HAP-1 (cell line): ENCODE results near the gene POLD1.

Experiments
- DNase-seq, 2 experiments: peaks; one replicate each; pipeline ENCODE4 v3.0.0-alpha.2; 2016 to 2020; ENCODE audit warnings: low spot score in 2 of 2
- H3K27me3 ChIP-seq: fragments of 250-450 bp; sonication (Bioruptor Pico); 2 replicates; pipeline ENCODE4 v1.5.1; 2020; ENCODE audit warnings: low read depth, mild to moderate bottlenecking, moderate library complexity
- H3K36me3 ChIP-seq: fragments of 250-450 bp; sonication (Bioruptor Pico); replicated peaks from 2 replicates; pipeline ENCODE4 v1.5.1; 2020; ENCODE audit warnings: mild to moderate bottlenecking
- H3K4me1 ChIP-seq: fragments of 250-450 bp; sonication (Bioruptor Pico); 2 replicates; pipeline ENCODE4 v1.5.1; 2020; ENCODE audit warnings: mild to moderate bottlenecking
- H3K4me3 ChIP-seq: fragments of 250-450 bp; sonication (Bioruptor Pico); 2 replicates; pipeline ENCODE4 v1.5.1; 2020; ENCODE audit warnings: mild to moderate bottlenecking, moderate library complexity
- H3K9me3 ChIP-seq: fragments of 250-450 bp; sonication (Bioruptor Pico); 2 replicates; pipeline ENCODE4 v1.5.1; 2020; ENCODE audit warnings: mild to moderate bottlenecking, moderate library complexity
- in situ Hi-C: fragments of 300-500 bp; cut with MboI; formaldehyde crosslinking; loops from 3 replicates; pipeline ENCODE4 v1.14.3; 2020; ENCODE audit warnings: low sequenced_read_pairs, inconsistent platforms, mixed read lengths

Gene POLD1

GRCh38 chr19:50422397-50423278 lies 38.5 kb downstream of the POLD1 start:
- no peaks in the 10 kb centered on the region for H3K9me3 ChIP-seq
- no peaks in the 10 kb centered on the region for H3K4me1 ChIP-seq
- DNase-seq: no peak
- no peaks in the 10 kb centered on the region for H3K27me3 ChIP-seq
- in situ Hi-C loops: no loop called here
- H3K36me3 ChIP-seq: no peaks in the 10 kb centered on the region
- H3K4me3 ChIP-seq: no peak overlapping the region

- H3K27me3 ChIP-seq: no peaks in the 10 kb centered on the region
- H3K4me3 ChIP-seq: no peak overlapping the region
- no peaks in the 10 kb centered on the region for H3K4me1 ChIP-seq
- H3K9me3 ChIP-seq: no peaks in the 10 kb centered on the region
- DNase-seq: no peak
- in situ Hi-C loops: no loop called here
- no peaks in the 10 kb centered on the region for H3K36me3 ChIP-seq
These were observed 39.3 kb downstream of the POLD1 start for GRCh38 chr19:50423279-50424113.

GRCh38 chr19:50425581-50425980 lies 41.4 kb downstream of the POLD1 start:
- Histone ChIP-seq H3K27me3 (no peaks in the 10 kb centered on the region), H3K36me3 (no peaks in the 10 kb centered on the region), H3K4me1 (no peaks in the 10 kb centered on the region), H3K4me3 (no peak overlapping the region), H3K9me3 (no peaks in the 10 kb centered on the region)
- in situ Hi-C loops: no loop called here
- no peak for DNase-seq

DNA sequence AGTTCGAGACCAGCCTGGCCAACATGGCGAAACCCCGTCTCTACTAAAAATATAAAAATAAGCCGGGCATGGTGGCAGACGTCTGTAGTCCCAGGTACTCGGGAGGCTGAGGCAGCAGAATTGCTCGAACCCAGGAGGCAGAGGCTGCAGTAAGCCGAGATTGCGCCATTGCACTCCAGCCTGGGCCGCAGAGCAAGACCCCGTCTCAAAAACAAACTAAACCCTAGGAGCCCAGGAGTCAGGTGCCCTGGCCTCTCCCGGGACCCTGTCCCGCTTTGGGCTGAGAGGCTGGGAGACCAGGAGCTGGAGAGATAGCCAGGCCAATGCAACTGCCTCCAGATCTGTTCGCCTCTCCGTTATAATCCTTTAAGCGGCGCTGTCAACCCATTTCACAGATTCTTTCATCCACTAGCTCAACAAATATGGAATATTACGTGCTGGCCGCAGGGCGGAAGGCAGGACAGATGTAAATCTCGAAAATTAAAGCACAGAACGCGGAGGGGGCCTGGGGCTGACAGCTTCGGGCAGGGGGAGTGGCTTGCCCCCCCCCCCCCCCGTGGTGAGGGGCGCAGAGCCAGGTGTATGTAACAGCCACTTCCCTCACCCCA lies 43.3 kb downstream of the POLD1 start:
- H3K4me3 ChIP-seq: no peak overlapping the region

DNA sequence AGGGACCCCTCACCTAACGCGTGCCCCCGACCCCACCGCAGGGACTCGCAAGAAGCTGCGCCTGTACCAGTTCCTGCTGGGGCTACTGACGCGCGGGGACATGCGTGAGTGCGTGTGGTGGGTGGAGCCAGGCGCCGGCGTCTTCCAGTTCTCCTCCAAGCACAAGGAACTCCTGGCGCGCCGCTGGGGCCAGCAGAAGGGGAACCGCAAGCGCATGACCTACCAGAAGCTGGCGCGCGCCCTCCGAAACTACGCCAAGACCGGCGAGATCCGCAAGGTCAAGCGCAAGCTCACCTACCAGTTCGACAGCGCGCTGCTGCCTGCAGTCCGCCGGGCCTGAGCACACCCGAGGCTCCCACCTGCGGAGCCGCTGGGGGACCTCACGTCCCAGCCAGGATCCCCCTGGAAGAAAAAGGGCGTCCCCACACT lies 43.9 kb downstream of the POLD1 start:
- in situ Hi-C loops: no loop called here
- H3K4me3 ChIP-seq: no peak overlapping the region
- DNase-seq: no peak
- H3K27me3 ChIP-seq: no peaks in the 10 kb centered on the region
- no peaks in the 10 kb centered on the region for H3K9me3 ChIP-seq
- H3K4me1 ChIP-seq: peaks cover 8% of the 10 kb centered on the region
- no peaks in the 10 kb centered on the region for H3K36me3 ChIP-seq

More for the DNA sequence above, 43.3 kb downstream of the POLD1 start:
- in situ Hi-C loops: no loop called here
- H3K9me3 ChIP-seq: no peaks in the 10 kb centered on the region
- H3K36me3 ChIP-seq: no peaks in the 10 kb centered on the region
- DNase-seq: no peak
- H3K4me1 ChIP-seq: peaks cover 7% of the 10 kb centered on the region
- H3K27me3 ChIP-seq: no peaks in the 10 kb centered on the region

DNA sequence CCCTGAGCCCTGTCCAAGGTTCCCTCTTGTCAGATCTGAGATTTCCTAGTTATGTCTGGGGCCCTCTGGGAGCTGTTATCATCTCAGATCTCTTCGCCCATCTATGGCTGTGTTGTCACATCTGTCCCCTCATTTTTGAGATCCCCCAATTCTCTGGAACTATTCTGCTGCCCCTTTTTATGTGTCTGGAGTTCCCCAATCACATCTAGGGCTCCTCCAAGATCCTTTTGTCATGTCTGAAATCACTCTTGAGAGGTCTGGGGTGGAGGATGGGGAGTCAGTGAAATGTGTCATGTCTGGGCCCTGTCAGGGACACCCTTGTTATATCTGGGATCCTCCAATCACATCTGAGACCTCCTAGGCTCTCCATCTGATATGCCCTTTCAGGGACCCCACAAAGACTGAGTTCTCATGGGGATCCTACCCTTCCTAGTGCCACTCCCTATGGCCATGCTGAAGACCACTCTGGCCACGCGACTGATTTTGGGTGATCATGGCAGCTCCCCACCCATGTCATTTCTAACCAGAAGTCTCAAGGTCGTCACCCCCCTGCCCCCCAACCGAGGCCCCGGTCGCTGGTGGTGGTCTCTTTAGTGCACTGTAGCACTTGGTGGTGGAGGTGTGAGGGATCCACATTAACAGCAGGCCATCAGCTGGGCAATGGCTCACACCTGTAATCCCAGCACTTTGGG lies 44.8 kb downstream of the POLD1 start:
- no peak for DNase-seq

DNA sequence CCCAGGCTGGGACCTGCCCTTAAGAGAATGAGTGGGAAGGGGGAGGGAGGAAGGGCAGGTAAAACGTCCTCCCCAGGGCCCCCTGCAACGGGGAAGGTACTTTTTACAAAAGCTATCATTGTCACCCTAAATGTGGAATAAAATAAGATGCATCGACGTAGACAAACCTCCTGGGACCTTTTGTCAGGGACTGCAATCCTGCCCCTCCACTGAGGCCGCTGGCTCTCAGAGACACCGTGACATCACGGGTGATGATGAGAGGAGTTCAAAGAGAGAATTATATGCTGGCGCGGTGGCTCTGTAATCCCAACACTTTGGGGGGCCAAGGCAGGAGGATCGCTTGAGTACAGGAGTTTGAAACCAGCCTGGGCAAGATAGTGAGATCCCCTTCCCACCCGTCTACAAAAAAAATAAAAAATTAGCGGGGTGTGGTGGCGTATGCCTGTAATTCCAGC lies 46.8 kb downstream of the POLD1 start:
- in situ Hi-C loops: no loop called here
- Histone ChIP-seq H3K36me3 (no peaks in the 10 kb centered on the region), H3K4me1 (peaks cover 8% of the 10 kb centered on the region), H3K4me3 (peak overlapping the region; percentile 44), H3K9me3 (no peaks in the 10 kb centered on the region), H3K27me3 (no peaks in the 10 kb centered on the region)
- no peak for DNase-seq

More for the DNA sequence above, 44.8 kb downstream of the POLD1 start:
- no peak overlapping the region for H3K4me3 ChIP-seq
- H3K9me3 ChIP-seq: no peaks in the 10 kb centered on the region
- H3K27me3 ChIP-seq: no peaks in the 10 kb centered on the region
- in situ Hi-C loops: no loop called here
- H3K36me3 ChIP-seq: no peaks in the 10 kb centered on the region
- H3K4me1 ChIP-seq: peaks cover 8% of the 10 kb centered on the region

DNA sequence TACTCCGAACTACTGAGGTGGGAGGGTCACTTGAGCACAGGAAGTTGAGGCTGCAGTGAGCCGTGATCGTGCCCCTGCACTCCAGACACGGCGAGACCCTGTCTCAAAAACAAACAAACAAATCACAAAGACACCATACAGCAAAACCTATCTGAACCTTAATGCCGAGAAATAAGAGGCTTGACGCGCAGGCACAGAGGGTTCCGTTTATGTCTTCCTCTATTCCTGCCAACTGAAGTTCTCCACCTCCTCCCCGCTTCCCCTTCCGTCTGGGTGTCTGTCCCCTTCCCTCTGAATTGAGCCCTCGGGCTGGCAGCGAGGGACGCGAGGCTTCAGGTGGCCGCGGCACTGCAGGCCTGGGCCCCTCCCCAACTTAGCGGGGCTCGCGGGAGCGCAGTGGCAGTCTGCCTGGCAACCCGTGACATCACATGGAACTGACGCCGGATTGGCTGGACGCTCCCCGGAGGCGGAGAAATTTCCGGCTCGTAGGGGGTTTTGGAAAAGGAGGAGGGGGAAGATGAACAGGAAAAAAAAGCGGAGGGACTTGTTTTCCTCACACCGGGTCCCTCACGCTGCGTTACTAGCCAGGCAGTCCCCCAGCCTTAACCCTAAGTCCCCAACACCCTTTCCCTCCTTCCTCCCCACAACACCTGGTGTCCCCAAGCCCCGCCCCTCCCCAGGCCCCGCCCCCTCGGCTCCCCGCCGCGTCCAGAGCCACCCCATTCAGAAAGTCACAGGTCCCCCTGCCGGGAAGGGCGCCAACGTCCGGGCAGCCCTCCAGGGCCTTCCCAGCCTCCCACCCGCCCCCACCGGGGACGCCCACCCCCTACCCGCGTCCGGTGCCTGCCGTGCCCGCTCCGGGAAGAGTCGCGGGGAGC lies 47.4 kb downstream of the POLD1 start:
- DNase-seq: peak; percentile 64 to 90
- in situ Hi-C loops: no loop called here
- Histone ChIP-seq H3K4me1 (peaks cover 8% of the 10 kb centered on the region), H3K36me3 (no peaks in the 10 kb centered on the region), H3K4me3 (peak overlapping the region; percentile 44), H3K27me3 (no peaks in the 10 kb centered on the region), H3K9me3 (no peaks in the 10 kb centered on the region)

- H3K36me3 ChIP-seq: no peaks in the 10 kb centered on the region
- H3K27me3 ChIP-seq: no peaks in the 10 kb centered on the region
- DNase-seq: peak in 1 of 2 experiments; percentile 45
- H3K4me1 ChIP-seq: peaks cover 8% of the 10 kb centered on the region
- H3K4me3 ChIP-seq: peak within 1 kb of the TSS; percentile 44
- in situ Hi-C loops: no loop called here
- H3K9me3 ChIP-seq: no peaks in the 10 kb centered on the region
These were observed 48.3 kb downstream of the POLD1 start, which contains the start of gene MYBPC2 for GRCh38 chr19:50432221-50433028. MYBPC2 (plus strand) TSS chr19:50432892; CDS start chr19:50432954, 62 bp downstream.

GRCh38 chr19:50433201-50434180 lies 49.3 kb downstream of the POLD1 start:
- no peaks in the 10 kb centered on the region for H3K27me3 ChIP-seq
- no peak for DNase-seq

DNA sequence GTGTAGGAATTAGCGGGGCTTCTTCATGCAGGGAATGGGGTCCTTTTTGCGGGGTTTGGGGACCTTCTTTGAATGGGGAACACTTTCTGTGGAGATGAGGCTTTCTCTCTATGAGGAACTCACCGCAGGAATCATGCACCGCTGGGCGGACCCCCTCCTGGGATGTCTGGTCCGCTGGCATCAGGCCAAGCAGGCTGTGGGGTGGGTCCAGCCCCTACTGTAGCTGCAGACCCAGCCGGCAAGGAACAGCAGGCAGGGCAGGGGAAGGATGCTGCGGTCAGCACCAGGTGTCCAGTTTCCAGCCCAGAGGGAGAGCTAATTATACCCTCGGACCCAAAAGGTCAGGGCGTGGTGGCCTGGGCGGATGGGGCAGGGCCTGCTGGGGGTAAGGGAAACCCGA lies 50.4 kb downstream of the POLD1 start:
- no peak overlapping the region for H3K4me3 ChIP-seq

More at GRCh38 chr19:50433201-50434180, 49.3 kb downstream of the POLD1 start:
- Histone ChIP-seq H3K4me3 (no peak overlapping the region), H3K9me3 (no peaks in the 10 kb centered on the region), H3K4me1 (peaks cover 8% of the 10 kb centered on the region), H3K36me3 (no peaks in the 10 kb centered on the region)
- in situ Hi-C loops: no loop called here

More for the DNA sequence above, 50.4 kb downstream of the POLD1 start:
- Histone ChIP-seq H3K27me3 (no peaks in the 10 kb centered on the region), H3K36me3 (no peaks in the 10 kb centered on the region), H3K9me3 (no peaks in the 10 kb centered on the region), H3K4me1 (peaks cover 8% of the 10 kb centered on the region)
- in situ Hi-C loops: no loop called here
- DNase-seq: no peak
